Smooth muscle cell (in vitro differentiated cells): Measurements from ENCODE around the gene FKBP5. TPM values are rescaled to one million over a fixed set of nuclear protein-coding genes. Genes with fewer than 3 reads are reported as not detected.

Source experiments
- DNase-seq: peaks from one replicate; lab custom pipeline; 2025; ENCODE audit not compliant: unreplicated experiment; lab: John Stamatoyannopoulos, UW
- H2AFZ ChIP-seq: fragments of 200-600 bp; sonication (generic); 2 replicates; pipeline ENCODE4 v1.6.0; 2016; ENCODE audit warnings: antibody characterized with exemption, low read depth, mild to moderate bottlenecking
- H3F3A ChIP-seq: fragments of 200-600 bp; sonication (generic); 2 replicates; pipeline ENCODE4 v1.6.0; 2017; ENCODE audit warnings: antibody characterized with exemption, low read depth
- H3K27ac ChIP-seq: fragments of 200-600 bp; sonication (generic); 2 replicates; pipeline ENCODE4 v1.5.1; 2016; ENCODE audit warnings: low read depth, mild to moderate bottlenecking
- H3K27me3 ChIP-seq: fragments of 200-600 bp; sonication (generic); 2 replicates; pipeline ENCODE4 v1.6.1; 2016; ENCODE audit warnings: low read depth, mild to moderate bottlenecking
- H3K36me3 ChIP-seq: fragments of 200-600 bp; sonication (generic); 2 replicates; pipeline ENCODE4 v1.5.1; 2016; ENCODE audit warnings: low read depth
- H3K4me1 ChIP-seq: fragments of 200-600 bp; sonication (generic); 2 replicates; pipeline ENCODE4 v1.5.1; 2016; ENCODE audit warnings: low read depth
- H3K4me2 ChIP-seq: fragments of 200-600 bp; sonication (generic); 2 replicates; pipeline ENCODE4 v1.6.0; 2016; ENCODE audit warnings: mild to moderate bottlenecking
- H3K4me3 ChIP-seq: fragments of 200-600 bp; sonication (generic); 2 replicates; pipeline ENCODE4 v1.5.1; 2016; ENCODE audit warnings: mild to moderate bottlenecking
- H3K79me2 ChIP-seq: fragments of 200-600 bp; sonication (generic); 2 replicates; pipeline ENCODE4 v1.6.0; 2016; ENCODE audit warnings: low read depth, mild to moderate bottlenecking
- H3K9ac ChIP-seq: fragments of 200-600 bp; sonication (generic); 2 replicates; pipeline ENCODE4 v1.6.0; 2016; ENCODE audit warnings: low read depth
- H3K9me3 ChIP-seq: fragments of 200-600 bp; sonication (generic); replicated peaks from 2 replicates; pipeline ENCODE4 v1.5.1; 2016; ENCODE audit warnings: low read depth
- H4K20me1 ChIP-seq: fragments of 200-600 bp; sonication (generic); 2 replicates; pipeline ENCODE4 v1.6.0; 2016; ENCODE audit warnings: low read depth
- WGBS: methylation state at CpG from one replicate; pipeline ENCODE4 v1.1.7; 2016; ENCODE audit warnings: low lambda C conversion rate; 5-methylcytosine and 5-hydroxymethylcytosine counted together
- polyA plus RNA-seq: library from polyadenylated mRNA; unstranded; fragments of >200 nt; fragmentation: Nextera tagmentation; extraction: Ambion mirVana; gene quantifications from 2 replicates; pipeline ENCODE4 v1.2.1, GENCODE V29; 2016
- total RNA-seq: library from RNA; depleted of rRNA; stranded (reverse); fragments of >200 nt; gene quantifications from 2 replicates; pipeline ENCODE4 v1.2.3, GENCODE V29; 2014
- TF ChIP-seq, protein P1 (sequence below): fragments of 200-600 bp; sonication (generic); IDR thresholded peaks from 2 replicates; pipeline ENCODE4 v1.5.1; 2017; ENCODE audit warnings: borderline replicate concordance, mild to moderate bottlenecking, antibody characterized with exemption; ENCODE audit not compliant: insufficient read depth, poor library complexity, severe bottlenecking

Gene FKBP5
- total and polyA plus RNA-seq, 2 experiments from 2014 or later, result 0.85 to 3.8 TPM

DNA sequence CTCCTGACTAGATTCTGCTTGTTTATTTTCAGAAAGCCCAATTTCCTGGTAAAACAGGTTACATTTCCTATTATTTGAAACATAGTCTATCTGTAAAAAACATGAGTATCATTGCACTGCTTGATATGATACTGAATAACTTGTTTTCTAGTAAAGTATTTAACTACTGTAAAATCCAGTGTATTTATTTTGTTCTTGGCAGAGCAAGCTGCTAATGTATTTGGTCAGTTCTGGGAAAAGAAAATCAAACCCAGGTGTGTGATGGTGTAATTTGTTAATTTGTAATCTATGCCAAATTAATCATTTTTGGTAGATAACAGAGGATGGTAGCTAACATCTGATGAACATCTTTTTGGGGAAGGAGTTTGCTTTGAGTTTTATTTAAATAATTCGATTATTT, 50.8 kb downstream of the FKBP5 start:
- Histone ChIP-seq H3K4me1 (no peaks in the 10 kb centered on the region), H3K4me2 (no peak overlapping the region), H2AFZ (no peak overlapping the region), H3K27ac (no peak overlapping the region), H3F3A (no peaks in the 10 kb centered on the region), H4K20me1 (no peaks in the 10 kb centered on the region), H3K36me3 (no peaks in the 10 kb centered on the region), H3K79me2 (no peaks in the 10 kb centered on the region), H3K4me3 (no peak overlapping the region), H3K9ac (no peak overlapping the region), H3K27me3 (no peaks in the 10 kb centered on the region), H3K9me3 (no peaks in the 10 kb centered on the region)
- DNase-seq, result no peak
- TF ChIP-seq, protein P1, sequence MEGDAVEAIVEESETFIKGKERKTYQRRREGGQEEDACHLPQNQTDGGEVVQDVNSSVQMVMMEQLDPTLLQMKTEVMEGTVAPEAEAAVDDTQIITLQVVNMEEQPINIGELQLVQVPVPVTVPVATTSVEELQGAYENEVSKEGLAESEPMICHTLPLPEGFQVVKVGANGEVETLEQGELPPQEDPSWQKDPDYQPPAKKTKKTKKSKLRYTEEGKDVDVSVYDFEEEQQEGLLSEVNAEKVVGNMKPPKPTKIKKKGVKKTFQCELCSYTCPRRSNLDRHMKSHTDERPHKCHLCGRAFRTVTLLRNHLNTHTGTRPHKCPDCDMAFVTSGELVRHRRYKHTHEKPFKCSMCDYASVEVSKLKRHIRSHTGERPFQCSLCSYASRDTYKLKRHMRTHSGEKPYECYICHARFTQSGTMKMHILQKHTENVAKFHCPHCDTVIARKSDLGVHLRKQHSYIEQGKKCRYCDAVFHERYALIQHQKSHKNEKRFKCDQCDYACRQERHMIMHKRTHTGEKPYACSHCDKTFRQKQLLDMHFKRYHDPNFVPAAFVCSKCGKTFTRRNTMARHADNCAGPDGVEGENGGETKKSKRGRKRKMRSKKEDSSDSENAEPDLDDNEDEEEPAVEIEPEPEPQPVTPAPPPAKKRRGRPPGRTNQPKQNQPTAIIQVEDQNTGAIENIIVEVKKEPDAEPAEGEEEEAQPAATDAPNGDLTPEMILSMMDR, result no peak
- WGBS, result 90% methylated on average over 1 of the region's 1 CpG

DNA sequence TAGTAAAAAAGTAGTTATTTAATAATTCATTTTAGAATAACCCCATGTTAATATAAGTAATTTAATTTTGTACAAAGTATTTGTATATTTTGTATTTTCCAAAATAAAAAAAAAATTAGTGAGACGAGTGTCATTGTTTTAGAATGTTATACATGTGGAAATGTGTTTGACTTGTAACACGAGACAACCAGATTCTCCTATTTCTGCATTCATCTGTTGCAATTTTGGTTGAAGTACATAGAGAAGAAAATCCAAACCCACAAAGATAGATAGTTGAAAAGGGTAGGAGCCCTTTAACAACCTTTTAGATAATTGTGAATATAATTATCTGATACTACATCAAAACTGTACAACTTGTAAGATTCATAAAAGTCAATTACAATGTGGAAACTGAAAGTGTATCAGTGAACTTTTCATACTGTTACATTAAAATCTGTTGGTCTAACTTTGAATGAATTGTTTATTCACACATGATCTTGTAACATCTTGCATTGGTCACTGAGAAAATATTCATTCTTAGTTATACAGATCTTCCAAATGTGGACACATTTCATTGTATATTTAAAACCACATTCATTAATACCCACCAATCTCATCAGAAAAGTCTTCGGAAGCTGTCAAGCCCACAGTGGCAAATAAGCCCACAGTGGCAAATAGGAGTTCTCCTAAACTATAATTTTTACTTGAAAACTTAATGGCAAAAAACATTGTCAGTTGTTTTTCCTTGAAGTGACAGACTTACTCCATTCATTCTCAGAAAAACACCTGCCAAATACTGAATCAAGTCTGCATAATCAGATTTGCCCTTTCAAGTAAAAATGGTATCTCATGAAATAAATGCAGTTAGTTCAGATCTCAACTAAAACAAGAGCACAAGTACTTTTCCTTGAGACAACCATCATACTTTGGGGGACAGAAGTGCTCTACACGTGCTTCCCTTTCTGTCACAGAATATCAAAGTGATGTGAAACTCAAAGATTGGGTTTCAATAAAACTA, 52.8 kb downstream of the FKBP5 start:
- Histone ChIP-seq H3K79me2 (no peaks in the 10 kb centered on the region), H3K4me1 (no peaks in the 10 kb centered on the region), H3F3A (no peaks in the 10 kb centered on the region), H4K20me1 (no peaks in the 10 kb centered on the region), H3K4me3 (no peak overlapping the region), H3K36me3 (no peaks in the 10 kb centered on the region), H3K27me3 (no peaks in the 10 kb centered on the region), H2AFZ (no peak overlapping the region), H3K4me2 (no peak overlapping the region), H3K27ac (no peak overlapping the region), H3K9me3 (no peaks in the 10 kb centered on the region), H3K9ac (no peak overlapping the region)
- TF ChIP-seq, protein P1, result no peak
- 94% methylated on average over 4 of the region's 4 CpGs for WGBS
- no peak for DNase-seq

- H3F3A ChIP-seq, result no peaks in the 10 kb centered on the region
- H3K4me3 ChIP-seq, result no peak overlapping the region
- no peak overlapping the region for H3K4me2 ChIP-seq
- no peak for DNase-seq
- TF ChIP-seq, protein P1, result no peak
- no peaks in the 10 kb centered on the region for H3K27me3 ChIP-seq
- H3K9ac ChIP-seq, result no peak overlapping the region
- no peaks in the 10 kb centered on the region for H3K4me1 ChIP-seq
- H3K36me3 ChIP-seq, result no peaks in the 10 kb centered on the region
- H3K79me2 ChIP-seq, result no peaks in the 10 kb centered on the region
- H4K20me1 ChIP-seq, result no peaks in the 10 kb centered on the region
- H3K9me3 ChIP-seq, result no peaks in the 10 kb centered on the region
- WGBS, result 61% methylated on average over 2 of the region's 2 CpGs
- H3K27ac ChIP-seq, result no peak overlapping the region
- no peak overlapping the region for H2AFZ ChIP-seq
These were observed 54.4 kb downstream of the FKBP5 start for GRCh38 chr6:35634316-35634715.
